ENCODE results near the gene CNTN6.

GRCh38 chr3:1350885-1351284 is 258.1 kb downstream of the CNTN6 start:
- no peak for TF ChIP-seq CTCF (IDR thresholded peaks at IDR 0.05)
- TF ChIP-seq POLR2A (IDR thresholded peaks at IDR 0.05): no peak

All from lower leg skin (tissue), 3 donors.